Activated T-helper 17 cell treated with anti-CD3 and anti-CD28 coated beads, Interleukin-2, amount 50 U/mL, for 72 hours (primary cell): ENCODE measurements around the gene MYCN. TPM values are rescaled to one million over a fixed set of nuclear protein-coding genes. Genes with fewer than 3 reads are reported as not detected.
"Not testable (repeated sequence)": the region's sequence is repeated elsewhere in the genome, so short reads cannot be mapped to it uniquely, and the experiment has no call there.

ENCODE experiments used
- ATAC-seq: fragments of 150-1000 bp; cut with Tn5 transposase; replicated peaks from 2 replicates; pipeline ENCODE4 v1.10.0; 2021; ENCODE audit warnings: mild to moderate bottlenecking, moderate library complexity
- H3K27ac Mint-ChIP-seq: one replicate; pipeline ENCODE4 v1.8.0; 2022; ENCODE audit warnings: mixed read lengths
- H3K27me3 Mint-ChIP-seq: one replicate; pipeline ENCODE4 v1.8.0; 2022; ENCODE audit warnings: mixed read lengths
- H3K36me3 Mint-ChIP-seq: one replicate; pipeline ENCODE4 v1.8.0; 2022; ENCODE audit warnings: low read depth, mild to moderate bottlenecking, mixed read lengths
- H3K4me1 Mint-ChIP-seq: one replicate; pipeline ENCODE4 v1.8.0; 2022; ENCODE audit warnings: mixed read lengths
- H3K4me3 Mint-ChIP-seq: one replicate; pipeline ENCODE4 v1.8.0; 2022; ENCODE audit warnings: mild to moderate bottlenecking, mixed read lengths
- H3K9me3 Mint-ChIP-seq: one replicate; pipeline ENCODE4 v1.8.0; 2022; ENCODE audit warnings: mixed read lengths
- total RNA-seq, 2 donors: library from RNA; stranded (reverse); gene quantifications; one replicate each; pipeline ENCODE4 v1.2.3, GENCODE V29; 2022

Gene MYCN
- total RNA-seq, 2 donors from 2014 or later = not detected

- Mint-ChIP-seq H3K27ac (no peak overlapping the region), H3K36me3 (no peaks in the 10 kb centered on the region), H3K4me3 (no peak overlapping the region), H3K4me1 (no peaks in the 10 kb centered on the region), H3K9me3 (no peaks in the 10 kb centered on the region), H3K27me3 (peaks cover 3% of the 10 kb centered on the region)
- no peak for ATAC-seq
These were observed 12.2 kb downstream of the MYCN start for GRCh38 chr2:15952451-15953146.

- no peak overlapping the region for H3K27ac Mint-ChIP-seq
- peaks cover 3% of the 10 kb centered on the region for H3K27me3 Mint-ChIP-seq
- no peak for ATAC-seq
- no peaks in the 10 kb centered on the region for H3K9me3 Mint-ChIP-seq
- no peaks in the 10 kb centered on the region for H3K36me3 Mint-ChIP-seq
- no peaks in the 10 kb centered on the region for H3K4me1 Mint-ChIP-seq
- no peak overlapping the region for H3K4me3 Mint-ChIP-seq
These were observed 12.8 kb downstream of the MYCN start for GRCh38 chr2:15953147-15953630.

DNA sequence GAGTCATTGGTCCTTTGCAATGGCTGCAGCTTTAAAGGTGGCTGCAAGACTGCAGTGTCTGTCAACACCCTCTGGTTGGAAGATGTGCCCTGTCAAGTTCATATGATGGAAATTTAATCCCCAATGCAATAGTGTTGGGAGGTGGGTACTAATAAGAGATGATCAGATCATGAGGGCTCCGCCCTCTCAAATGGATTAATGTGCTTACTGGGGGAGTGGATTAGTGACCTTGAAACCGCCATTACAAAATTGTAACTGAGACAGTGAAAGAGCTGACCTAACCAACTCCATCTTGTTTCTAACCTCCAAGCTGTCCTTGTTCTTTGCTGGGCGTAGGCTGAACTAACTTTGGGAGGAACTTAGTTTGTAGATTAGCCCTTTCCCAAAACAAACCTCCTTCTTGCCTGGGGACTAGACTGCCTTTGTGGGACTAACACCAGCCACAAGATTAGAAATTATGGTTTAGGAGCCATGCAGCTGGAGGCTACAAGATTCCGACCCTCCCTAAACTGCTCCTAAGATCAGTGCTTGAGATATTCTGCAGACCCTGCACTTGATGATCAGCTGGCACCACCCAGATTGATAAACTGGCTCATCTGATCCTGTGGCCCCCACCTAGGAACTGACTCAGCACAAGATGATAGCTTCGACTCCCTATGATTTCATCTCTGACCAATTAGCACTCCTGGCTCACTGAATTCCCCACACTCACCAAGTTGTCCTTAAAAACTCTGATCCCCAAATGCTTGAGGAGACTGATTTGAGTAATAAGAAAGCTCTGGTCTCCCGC lies 13.7 kb downstream of the MYCN start:
- no peak overlapping the region for H3K27ac Mint-ChIP-seq
- H3K4me1 Mint-ChIP-seq = no peaks in the 10 kb centered on the region
- ATAC-seq = no peak
- no peak overlapping the region for H3K4me3 Mint-ChIP-seq
- H3K27me3 Mint-ChIP-seq = peaks cover 3% of the 10 kb centered on the region
- H3K36me3 Mint-ChIP-seq = no peaks in the 10 kb centered on the region
- H3K9me3 Mint-ChIP-seq = no peaks in the 10 kb centered on the region

DNA sequence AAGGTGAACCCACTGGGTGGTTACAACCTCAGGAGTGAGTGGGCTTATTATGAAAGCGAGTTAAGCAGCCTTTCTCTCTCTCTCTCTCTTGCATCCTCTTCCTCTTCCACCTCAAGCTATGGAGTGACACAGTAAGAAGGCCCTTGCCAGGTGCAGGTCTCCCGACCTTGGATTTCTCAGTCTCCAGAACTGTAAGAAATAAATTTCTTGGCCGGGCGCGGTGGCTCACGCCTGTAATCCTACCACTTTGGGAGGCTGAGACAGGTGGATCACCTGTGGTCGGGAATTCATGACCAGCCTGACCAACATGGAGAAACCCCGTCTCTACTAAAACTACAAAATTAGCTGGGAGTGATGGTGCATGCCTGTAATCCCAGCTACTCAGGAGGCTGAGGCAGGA lies 14.4 kb downstream of the MYCN start:
- no peak overlapping the region for H3K4me3 Mint-ChIP-seq
- no peak for ATAC-seq
- no peak overlapping the region for H3K27ac Mint-ChIP-seq
- H3K4me1 Mint-ChIP-seq = no peaks in the 10 kb centered on the region
- no peaks in the 10 kb centered on the region for H3K9me3 Mint-ChIP-seq
- H3K27me3 Mint-ChIP-seq = peaks cover 3% of the 10 kb centered on the region
- H3K36me3 Mint-ChIP-seq = no peaks in the 10 kb centered on the region

- Mint-ChIP-seq H3K27me3 (peaks cover 3% of the 10 kb centered on the region), H3K4me1 (no peaks in the 10 kb centered on the region), H3K4me3 (no peak overlapping the region)
These were observed 15.1 kb downstream of the MYCN start for GRCh38 chr2:15955232-15955988.

GRCh38 chr2:15956230-15956629 lies 15.9 kb downstream of the MYCN start:
- Mint-ChIP-seq H3K27ac (no peak overlapping the region), H3K9me3 (no peaks in the 10 kb centered on the region), H3K36me3 (no peaks in the 10 kb centered on the region), H3K4me1 (no peaks in the 10 kb centered on the region), H3K27me3 (peaks cover 3% of the 10 kb centered on the region), H3K4me3 (no peak overlapping the region)
- ATAC-seq = no peak

More at GRCh38 chr2:15955232-15955988, 15.1 kb downstream of the MYCN start:
- H3K36me3 Mint-ChIP-seq = no peaks in the 10 kb centered on the region
- no peaks in the 10 kb centered on the region for H3K9me3 Mint-ChIP-seq
- ATAC-seq = no peak
- H3K27ac Mint-ChIP-seq = no peak overlapping the region

DNA sequence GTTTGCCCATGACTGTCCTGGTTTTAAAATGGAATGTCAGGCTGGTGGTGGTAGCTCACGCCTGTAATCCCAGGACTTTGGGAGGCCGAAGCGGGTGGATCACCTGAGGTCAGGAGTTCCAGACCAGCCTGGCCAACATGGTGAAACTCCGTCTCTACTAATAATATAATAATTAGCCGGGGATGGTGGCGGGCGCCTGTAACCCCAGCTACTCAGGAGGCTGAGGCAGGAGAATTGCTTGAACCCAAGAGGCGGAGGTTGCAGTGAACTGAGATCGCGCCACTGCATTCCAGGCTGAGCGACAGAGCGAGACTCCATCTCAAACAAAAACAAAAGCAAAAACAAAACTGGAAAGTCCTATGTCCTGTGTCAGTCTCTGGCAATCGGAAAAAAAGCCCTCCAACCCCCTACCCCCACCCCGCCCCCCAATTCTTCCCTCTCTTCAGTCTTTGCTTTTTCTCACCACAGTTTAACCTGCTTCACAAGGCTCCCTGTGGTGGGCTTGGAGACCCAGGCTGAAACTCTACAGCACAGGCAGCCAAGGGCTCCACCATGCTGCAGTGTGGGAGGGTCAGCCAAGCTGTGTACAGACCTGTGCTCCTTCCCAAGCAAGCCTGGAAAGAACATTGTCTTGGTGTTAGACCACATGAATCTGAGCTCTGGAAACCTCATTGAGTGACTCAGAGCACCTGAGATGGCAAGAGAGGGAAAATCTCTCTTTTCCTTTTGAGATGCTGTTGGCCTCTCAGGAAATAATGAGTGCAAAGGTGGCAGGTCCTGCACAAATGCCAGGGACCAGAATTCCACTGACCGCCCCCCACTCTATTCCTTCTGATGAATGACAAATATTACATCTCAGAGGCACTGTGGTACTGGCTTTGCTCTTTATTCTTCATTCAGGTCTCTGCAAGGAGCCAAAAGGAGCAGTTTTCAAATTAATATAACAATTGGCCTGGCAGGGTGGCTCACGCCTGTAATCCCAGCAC lies 16.7 kb downstream of the MYCN start:
- Mint-ChIP-seq H3K27ac (no peak overlapping the region), H3K36me3 (no peaks in the 10 kb centered on the region), H3K9me3 (no peaks in the 10 kb centered on the region), H3K4me3 (no peak overlapping the region), H3K27me3 (peaks cover 3% of the 10 kb centered on the region), H3K4me1 (no peaks in the 10 kb centered on the region)
- ATAC-seq = no peak

DNA sequence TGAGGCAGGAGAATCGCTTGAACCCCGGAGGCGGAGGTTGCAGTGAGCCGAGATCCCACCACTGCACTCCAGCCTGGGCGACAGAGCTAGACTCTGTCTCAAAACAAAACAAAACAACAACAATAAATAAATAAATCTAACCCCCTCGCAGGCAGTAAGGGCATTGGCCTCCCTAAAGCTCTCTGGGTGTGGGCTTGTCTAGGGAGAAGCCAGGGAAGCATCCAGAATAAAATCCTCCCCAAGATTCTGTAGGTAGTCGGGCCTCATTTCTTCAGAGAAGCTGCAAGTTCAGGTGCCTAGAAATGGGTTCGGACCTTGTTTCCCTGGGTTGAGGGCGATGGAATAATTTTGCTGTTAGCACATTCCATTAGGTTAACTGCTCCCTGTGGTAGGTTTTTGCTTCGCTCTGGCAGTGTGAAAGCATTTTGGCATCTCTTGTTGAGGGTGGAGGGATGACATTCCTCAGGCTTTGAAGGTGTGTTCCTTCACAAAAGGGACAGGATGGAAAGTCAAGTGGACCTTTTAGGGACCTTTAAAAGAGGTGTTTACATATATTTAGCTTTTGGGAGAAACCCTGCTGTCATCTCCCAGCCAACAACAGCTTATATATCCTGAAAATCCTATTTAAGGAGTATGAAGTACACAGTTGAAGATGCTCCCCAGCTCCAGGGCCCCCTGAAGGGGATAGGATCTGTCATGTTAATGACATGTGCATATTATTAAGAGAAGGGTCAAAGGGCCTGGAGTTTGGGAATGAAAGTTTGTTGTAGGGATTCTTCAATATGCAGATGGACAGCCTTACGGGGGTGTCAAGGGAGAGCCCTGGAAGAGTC lies 17.7 kb downstream of the MYCN start:
- H3K4me3 Mint-ChIP-seq = no peak overlapping the region
- H3K27me3 Mint-ChIP-seq = peaks cover 2% of the 10 kb centered on the region
- H3K9me3 Mint-ChIP-seq = no peaks in the 10 kb centered on the region
- no peak for ATAC-seq
- H3K27ac Mint-ChIP-seq = no peak overlapping the region
- H3K36me3 Mint-ChIP-seq = no peaks in the 10 kb centered on the region
- H3K4me1 Mint-ChIP-seq = no peaks in the 10 kb centered on the region

DNA sequence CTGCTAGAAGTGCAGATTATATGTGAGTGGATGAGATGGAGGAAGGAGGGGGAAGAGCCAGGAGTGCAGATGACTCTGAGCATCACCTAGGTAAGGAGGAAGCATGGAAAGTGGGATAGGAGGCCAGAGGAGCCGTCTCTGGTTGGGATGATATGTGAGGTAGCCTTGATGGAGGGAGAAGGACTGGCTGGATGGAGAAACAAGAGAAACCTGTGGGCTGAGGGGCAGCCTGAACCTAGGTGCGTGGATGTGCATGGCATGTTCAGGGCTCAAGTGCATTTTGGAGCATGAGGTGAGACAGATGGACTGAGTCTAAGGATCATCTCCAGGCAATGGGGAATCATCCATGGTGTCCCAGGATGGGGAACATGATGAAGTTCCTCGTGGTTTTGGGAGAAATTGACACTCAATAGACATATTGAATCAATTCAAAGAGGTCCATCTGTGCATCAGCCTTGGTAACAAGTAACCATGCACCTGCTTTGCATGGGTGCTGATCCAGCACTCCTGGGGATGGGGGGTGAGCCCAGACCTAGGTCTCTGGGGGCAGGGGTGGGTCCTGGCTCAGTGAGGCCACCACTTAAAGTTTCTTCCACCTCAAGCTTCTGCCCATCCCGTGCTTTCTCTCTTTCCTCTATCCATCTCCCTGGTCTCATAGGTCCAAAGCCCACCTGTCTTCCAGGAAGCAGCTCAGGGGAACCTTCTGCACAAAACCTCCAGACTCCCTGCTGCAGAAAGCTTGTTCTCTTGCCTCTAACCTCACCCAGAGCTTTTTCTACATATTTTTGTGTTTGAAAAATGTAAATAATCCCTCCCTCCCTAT lies 19.2 kb downstream of the MYCN start:
- H3K27ac Mint-ChIP-seq = no peak overlapping the region
- H3K27me3 Mint-ChIP-seq = no peaks in the 10 kb centered on the region
- H3K36me3 Mint-ChIP-seq = no peaks in the 10 kb centered on the region
- H3K4me1 Mint-ChIP-seq = no peaks in the 10 kb centered on the region
- H3K4me3 Mint-ChIP-seq = no peak overlapping the region
- H3K9me3 Mint-ChIP-seq = no peaks in the 10 kb centered on the region
- no peak for ATAC-seq

DNA sequence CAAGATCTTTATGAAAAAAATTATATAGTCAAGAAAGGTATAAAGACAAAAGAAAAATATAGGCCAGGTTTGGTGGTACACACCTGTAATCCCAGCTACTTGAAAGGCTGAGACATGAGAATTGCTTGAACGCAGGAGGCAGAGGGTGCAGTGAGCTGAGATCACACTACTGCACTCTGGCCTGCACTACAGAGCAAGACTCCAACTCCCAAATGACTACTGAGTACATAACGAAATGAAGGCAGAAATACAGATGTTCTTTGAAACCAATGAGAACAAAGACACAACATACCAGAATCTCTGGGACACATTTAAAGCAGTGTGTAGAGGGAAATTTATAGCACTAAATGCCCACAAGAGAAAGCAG lies 19.8 kb downstream of the MYCN start:
- not testable (repeated sequence) for H3K4me3 Mint-ChIP-seq, H3K27me3 Mint-ChIP-seq, H3K9me3 Mint-ChIP-seq, H3K36me3 Mint-ChIP-seq, H3K27ac Mint-ChIP-seq, ATAC-seq, H3K4me1 Mint-ChIP-seq

DNA sequence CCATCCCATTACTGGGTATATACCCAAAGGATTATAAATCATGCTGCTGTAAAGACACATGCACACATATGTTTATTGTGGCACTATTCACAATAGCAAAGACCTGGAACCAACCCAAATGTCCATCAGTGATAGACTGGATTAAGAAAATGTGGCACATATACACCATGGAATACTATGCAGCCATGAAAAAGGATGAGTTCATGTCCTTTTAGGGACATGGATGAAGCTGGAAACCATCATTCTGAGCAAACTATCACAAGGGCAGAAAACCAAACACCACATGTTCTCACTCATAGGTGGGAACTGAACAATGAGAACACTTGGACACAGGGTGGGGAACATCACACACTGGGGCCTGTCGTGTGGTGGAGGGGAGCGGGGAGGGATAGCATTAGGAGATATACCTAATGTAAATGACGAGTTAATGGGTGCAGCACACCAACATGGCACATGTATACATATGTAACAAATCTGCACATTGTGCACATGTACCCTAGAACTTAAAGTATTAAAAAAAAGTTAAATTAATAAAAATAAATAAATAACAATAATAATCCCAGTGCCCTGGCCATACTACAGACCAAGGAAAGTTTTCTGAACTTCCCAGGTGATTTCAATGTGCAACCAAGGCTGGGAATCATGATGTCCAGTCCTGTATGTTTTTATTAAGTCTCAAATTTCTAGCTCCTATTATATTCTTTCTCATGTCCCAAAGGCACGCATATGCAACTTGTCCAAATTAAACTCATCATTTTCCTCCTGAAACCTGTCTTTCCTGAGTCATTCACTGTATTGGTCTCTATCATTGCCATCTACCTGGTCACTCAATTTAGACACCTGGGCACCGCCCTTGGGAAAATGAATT lies 23.0 kb downstream of the MYCN start:
- not testable (repeated sequence) for H3K27me3 Mint-ChIP-seq, H3K36me3 Mint-ChIP-seq, H3K4me3 Mint-ChIP-seq, ATAC-seq, H3K27ac Mint-ChIP-seq, H3K9me3 Mint-ChIP-seq
- peaks cover 15% of the 10 kb centered on the region for H3K4me1 Mint-ChIP-seq
